Lower leg skin (tissue), 4 donors: ENCODE measurements around the gene NRG4. TPM values are rescaled to one million over a fixed set of nuclear protein-coding genes. Genes with fewer than 3 reads are reported as not detected.
A peak's percentile ranks its signal among the peaks of the same experiment; 100 is the strongest.

Source experiments
- DNase-seq, 2 donors: peaks; one replicate each; pipeline ENCODE4 v3.0.0-alpha.2; 2019; ENCODE audit warnings: low spot score in 2 of 2
- H3K4me3 ChIP-seq: fragments of 200-600 bp; sonication (generic); 2 replicates; pipeline ENCODE4 v1.5.1; 2017; ENCODE audit warnings: mild to moderate bottlenecking, low read depth; ENCODE audit not compliant: poor library complexity, severe bottlenecking
- POLR2A ChIP-seq, 2 donors: fragments of 450-650 bp; IDR thresholded peaks; one replicate each; pipeline ENCODE4 v1.6.1; 2016 to 2017; ENCODE audit warnings: antibody characterized with exemption in 2 of 2, mild to moderate bottlenecking in 1 of 2, moderate library complexity in 1 of 2
- WGBS, 2 donors: methylation state at CpG; one replicate each; pipeline ENCODE4 v1.1.5; 2018; 5-methylcytosine and 5-hydroxymethylcytosine counted together
- intact Hi-C: fragments of 100-400 bp; cut with DNase I; formaldehyde crosslinking; loops from one replicate; pipeline ENCODE4 v1.15.0; 2023; ENCODE audit warnings: low total_unique reads
- total RNA-seq, 4 donors: library from RNA; depleted of rRNA; stranded (reverse); fragments of >200 nt; gene quantifications; one replicate each; pipeline ENCODE4 v1.1.0, GENCODE V29; 2016
- TF ChIP-seq, protein P1 (sequence below), 3 donors: fragments of 450-650 bp; IDR thresholded peaks; one replicate each; pipeline ENCODE4 v1.5.1; 2016; ENCODE audit warnings: antibody characterized with exemption in 3 of 3, mild to moderate bottlenecking in 3 of 3, moderate library complexity in 2 of 3

NRG4 gene, protein sequence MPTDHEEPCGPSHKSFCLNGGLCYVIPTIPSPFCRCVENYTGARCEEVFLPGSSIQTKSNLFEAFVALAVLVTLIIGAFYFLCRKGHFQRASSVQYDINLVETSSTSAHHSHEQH
- total RNA-seq = 1 to 10 TPM in 3 of 4 donors, under 1 TPM in 1; 0.25 to 4.6 (median 1.8) TPM

DNA sequence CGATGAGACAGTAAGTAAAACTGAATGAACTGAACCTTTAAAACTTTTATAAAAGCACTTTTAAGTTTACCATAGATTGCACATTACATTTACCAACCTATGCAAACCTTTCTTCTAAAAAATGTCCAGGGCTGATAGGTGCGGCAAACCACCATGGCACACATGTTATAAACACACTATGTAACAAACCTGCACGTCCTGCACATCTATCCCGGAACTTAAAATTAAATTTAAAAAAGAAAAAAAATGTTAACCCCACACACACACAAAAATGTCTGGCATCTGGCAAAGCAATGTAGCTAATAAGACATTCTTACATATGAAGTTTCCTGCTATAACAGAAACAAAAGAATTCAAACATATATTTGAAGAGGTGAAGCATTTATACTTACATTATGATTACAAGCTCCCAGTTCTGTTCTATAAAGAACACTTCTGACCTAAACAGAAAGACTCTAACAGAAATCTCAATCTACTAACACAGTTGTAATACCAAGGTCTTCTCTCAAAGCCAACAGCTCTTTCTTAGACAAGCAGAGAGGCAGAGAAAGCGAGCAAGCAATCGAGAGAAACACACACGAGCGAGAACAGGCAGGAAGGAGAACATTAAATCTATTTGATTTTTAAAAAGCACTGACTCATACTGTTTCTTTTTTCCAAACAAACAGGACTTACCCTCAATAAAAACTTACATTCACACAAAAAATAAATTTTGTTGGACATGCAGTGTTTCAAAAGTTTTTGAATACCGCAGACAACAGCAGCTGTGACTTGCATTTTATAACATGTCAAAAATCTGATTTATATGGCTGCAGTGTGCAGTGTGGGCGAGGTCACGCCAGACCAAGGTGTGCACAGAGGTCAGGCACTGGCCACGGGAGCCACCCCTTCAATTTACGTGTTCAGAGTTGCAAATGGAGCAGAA is at the start of gene NRG4:
TSS of gene NRG4 (minus strand) at position 798 of the 925 bp plus-strand sequence. CDS start 1,194 bp downstream, outside the sequence.
- TF ChIP-seq, protein P1, sequence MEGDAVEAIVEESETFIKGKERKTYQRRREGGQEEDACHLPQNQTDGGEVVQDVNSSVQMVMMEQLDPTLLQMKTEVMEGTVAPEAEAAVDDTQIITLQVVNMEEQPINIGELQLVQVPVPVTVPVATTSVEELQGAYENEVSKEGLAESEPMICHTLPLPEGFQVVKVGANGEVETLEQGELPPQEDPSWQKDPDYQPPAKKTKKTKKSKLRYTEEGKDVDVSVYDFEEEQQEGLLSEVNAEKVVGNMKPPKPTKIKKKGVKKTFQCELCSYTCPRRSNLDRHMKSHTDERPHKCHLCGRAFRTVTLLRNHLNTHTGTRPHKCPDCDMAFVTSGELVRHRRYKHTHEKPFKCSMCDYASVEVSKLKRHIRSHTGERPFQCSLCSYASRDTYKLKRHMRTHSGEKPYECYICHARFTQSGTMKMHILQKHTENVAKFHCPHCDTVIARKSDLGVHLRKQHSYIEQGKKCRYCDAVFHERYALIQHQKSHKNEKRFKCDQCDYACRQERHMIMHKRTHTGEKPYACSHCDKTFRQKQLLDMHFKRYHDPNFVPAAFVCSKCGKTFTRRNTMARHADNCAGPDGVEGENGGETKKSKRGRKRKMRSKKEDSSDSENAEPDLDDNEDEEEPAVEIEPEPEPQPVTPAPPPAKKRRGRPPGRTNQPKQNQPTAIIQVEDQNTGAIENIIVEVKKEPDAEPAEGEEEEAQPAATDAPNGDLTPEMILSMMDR (IDR thresholded peaks at IDR 0.05) = no peak
- TF ChIP-seq POLR2A (IDR thresholded peaks at IDR 0.05) = no peak
- no peak for DNase-seq
- no peak within 1 kb of the TSS for H3K4me3 ChIP-seq
- intact Hi-C loops = no loop called here
- 19 to 22% methylated on average over 13 of the region's 13 CpGs for WGBS, 2 donors

DNA sequence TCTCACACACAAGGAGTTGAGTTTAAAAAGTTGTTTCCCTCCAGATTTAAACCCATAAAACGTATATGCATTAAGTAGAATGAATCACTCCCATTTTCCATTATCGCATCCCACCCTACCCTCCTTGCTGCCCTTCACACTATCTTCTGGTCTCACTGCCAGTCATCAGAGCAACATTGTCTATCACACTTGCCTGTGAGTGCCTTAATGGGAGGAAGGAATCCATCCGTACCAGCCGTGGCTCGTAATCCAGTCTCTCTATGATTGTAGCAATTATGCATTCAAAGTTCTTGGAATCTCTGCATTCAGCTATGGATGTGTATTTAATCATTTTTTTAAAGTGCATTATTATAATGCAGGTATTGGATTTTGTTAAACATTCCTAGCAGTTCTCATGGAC is 49.5 kb upstream of the NRG4 start:
- H3K4me3 ChIP-seq = no peak overlapping the region
- intact Hi-C loops = no loop called here
- 77 to 83% methylated on average over 5 of the region's 5 CpGs for WGBS, 2 donors
- DNase-seq = no peak
- no peak for TF ChIP-seq POLR2A (IDR thresholded peaks at IDR 0.05)
- TF ChIP-seq, protein P1 (IDR thresholded peaks at IDR 0.05) = no peak

DNA sequence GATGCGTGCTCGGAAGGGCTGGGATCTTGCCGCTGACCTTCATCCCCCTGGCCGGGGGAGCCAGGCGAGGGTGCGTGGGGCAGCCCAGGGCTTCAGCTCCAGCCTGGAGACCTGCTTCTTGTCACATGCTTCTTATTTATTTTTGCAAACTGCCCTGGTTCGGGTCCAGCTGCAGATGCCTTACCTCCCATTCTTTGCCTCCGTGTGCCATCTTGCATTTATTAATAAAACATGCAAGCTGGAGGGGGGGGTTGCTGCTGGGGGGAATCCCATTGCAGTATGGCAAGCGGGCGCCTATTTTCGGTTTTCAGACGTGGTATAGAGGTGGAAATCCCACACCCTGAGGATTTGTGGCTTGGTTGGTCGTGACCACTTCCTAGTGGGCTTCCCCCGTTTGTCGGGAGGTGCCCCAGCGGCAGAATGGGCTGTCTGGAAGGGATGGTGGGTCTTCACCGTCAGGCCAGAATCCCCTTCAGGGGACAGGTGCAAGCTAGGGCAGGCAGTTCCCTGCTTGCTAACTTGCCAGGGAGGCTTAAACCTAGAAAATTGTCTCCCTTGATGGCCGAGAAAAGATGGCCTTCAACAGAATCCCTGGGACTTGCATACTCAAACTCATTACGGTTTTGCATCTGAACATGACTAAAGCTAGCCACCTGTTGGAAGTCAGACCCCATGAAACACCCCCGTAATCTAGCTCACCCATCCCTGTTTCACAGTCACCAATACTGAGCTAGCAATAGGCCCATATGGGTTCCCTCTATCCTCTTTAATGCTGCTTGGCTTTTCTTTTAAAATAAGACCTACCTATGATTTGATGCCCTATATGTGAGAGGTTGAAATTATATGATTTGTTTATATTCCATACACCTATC is 48.1 kb upstream of the NRG4 start:
- intact Hi-C loops = no loop called here
- WGBS, 2 donors = 14 to 17% methylated on average over 18 to 19 of the region's 20 CpGs
- no peak overlapping the region for H3K4me3 ChIP-seq
- DNase-seq = no peak
- TF ChIP-seq POLR2A (IDR thresholded peaks at IDR 0.05) = no peak
- TF ChIP-seq, protein P1 (IDR thresholded peaks at IDR 0.05) = no peak

DNA sequence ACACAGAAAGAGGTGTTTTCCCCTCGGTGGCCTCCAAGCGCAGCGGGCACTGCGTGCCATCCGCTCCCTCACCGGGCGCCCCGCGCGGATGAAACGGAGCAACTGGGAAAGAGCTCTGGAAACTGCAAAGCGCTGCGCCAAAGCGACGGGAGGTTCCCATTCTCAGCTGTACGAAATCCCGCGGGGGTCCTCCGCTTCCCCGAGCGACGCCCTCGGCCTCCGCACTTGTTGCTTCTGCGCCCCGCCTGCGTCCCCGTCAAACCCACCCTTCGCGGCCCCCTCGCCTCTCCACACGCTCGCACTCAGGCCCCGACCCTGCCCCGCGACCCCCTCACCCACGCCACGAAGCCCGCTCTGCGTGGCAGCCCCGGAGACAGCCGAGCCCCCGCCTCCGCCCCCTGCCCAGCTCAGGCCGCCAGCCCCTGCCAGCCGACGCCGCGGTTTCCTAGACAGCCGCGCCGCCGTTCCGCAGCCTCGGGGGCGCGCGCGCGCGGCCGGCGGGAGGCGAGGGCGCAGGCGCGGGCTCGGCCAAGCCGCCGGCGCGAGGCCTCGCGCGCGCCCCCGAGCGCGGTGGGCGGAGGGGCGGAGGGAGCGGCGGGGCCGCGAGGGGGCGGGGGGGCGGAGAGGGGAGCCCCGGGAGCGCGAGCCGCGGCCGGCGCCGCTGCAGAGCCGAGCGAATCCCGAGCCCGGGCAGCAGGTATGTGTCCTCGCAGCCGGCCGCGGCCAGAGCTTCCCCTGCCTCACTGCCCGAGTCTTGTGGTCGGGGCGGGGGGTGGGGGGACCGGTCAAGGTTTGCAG is 47.3 kb upstream of the NRG4 start, which contains the start of gene TMEM266:
TSS of gene TMEM266 (plus strand) at position 666 of the 798 bp plus-strand sequence. CDS start 74,279 bp downstream, outside the sequence.
- peak within 1 kb of the TSS; percentile 41 for H3K4me3 ChIP-seq
- intact Hi-C loops = no loop called here
- no peak for TF ChIP-seq POLR2A (IDR thresholded peaks at IDR 0.05)
- TF ChIP-seq, protein P1 (IDR thresholded peaks at IDR 0.05) = no peak
- peak in 1 of 2 donors; percentile 87 for DNase-seq
- 1% methylated on average over 47 to 48 of the region's 107 CpGs for WGBS, 2 donors
